GM12872 (cell line): ENCODE measurements around the gene NECTIN3.

Experiments used
- CTCF ChIP-seq: IDR thresholded peaks from 3 replicates; pipeline ENCODE4 v1.5.1; 2011; ENCODE audit warnings: low read depth, mild to moderate bottlenecking, low read length, moderate library complexity; ENCODE audit not compliant: insufficient read depth

The NECTIN3 gene

DNA sequence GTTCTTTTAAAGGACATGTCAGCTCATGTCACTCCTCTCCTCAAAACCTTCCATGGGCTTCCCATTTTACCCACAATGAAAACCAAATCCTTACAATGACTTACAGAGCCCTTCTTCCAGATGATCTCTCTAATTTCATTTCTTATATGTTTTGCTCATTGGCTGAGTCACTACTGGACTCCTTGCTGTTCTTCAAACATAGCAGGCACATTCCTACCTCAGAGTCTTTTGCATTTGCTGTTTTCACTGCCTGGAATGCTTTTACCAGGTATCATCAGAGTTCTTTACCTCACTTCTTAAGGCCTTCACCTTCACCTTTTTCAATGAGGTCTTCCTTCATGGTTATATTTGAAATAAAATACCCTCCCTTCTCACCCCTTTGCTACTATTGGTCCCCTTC is 57.3 kb downstream of the NECTIN3 start:
- no peak for TF ChIP-seq CTCF

GRCh38 chr3:111130827-111131226 is 59.2 kb downstream of the NECTIN3 start:
- no peak for TF ChIP-seq CTCF

DNA sequence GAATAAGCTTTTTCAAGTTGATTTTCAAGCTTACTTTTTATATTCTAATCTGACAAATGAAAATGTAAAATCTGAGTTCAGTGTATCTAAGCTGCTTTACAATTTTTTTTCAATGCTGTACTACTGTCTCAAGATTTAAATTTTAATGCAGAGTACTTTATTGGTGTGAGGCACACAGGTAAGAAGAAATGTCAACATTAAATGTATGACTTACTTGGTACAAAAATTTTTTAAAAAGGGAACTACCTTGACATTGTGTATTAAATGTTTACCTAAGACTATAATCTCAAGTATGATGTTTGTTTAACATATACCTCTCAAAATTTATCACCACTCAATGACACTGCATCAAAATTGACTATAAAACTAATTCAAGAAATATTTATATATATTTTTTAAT is 62.7 kb downstream of the NECTIN3 start:
- TF ChIP-seq CTCF: no peak

GRCh38 chr3:111151438-111151837 is 79.8 kb downstream of the NECTIN3 start:
- no peak for TF ChIP-seq CTCF

DNA sequence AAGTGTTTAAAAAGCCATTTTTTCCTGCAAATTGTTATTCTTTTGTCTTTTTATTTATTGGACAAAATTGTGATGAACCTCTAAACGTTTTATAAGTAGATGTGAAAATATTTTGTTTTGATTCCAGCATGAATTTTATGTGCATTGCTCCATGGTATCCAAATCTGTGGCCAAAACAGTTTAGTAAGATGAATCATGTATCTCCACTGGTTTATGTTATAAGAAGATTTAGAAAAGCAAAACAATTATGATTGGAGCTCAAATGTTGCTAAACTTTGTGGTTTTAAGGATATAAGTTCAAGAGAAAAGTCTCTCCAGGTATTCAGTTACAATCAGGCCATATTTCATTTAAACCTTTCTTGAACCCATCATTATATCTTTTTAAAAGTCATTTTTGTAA is 80.9 kb downstream of the NECTIN3 start:
- no peak for TF ChIP-seq CTCF

- no peak for TF ChIP-seq CTCF
These were observed 84.9 kb downstream of the NECTIN3 start for GRCh38 chr3:111156517-111156916.

- no peak for TF ChIP-seq CTCF
These were observed 87.8 kb downstream of the NECTIN3 start for GRCh38 chr3:111159391-111159790.

- TF ChIP-seq CTCF: no peak
These were observed 93.0 kb downstream of the NECTIN3 start for GRCh38 chr3:111164621-111165020.
